GM11168 (cell line): Measurements from ENCODE around the gene ACP4.

Source experiments
- in situ Hi-C: fragments of 300-500 bp; cut with MboI; formaldehyde crosslinking; loops from one replicate; pipeline ENCODE4 v1.12.0; 2022; ENCODE audit warnings: low sequenced_read_pairs; ENCODE audit not compliant: unreplicated experiment

Gene ACP4

DNA sequence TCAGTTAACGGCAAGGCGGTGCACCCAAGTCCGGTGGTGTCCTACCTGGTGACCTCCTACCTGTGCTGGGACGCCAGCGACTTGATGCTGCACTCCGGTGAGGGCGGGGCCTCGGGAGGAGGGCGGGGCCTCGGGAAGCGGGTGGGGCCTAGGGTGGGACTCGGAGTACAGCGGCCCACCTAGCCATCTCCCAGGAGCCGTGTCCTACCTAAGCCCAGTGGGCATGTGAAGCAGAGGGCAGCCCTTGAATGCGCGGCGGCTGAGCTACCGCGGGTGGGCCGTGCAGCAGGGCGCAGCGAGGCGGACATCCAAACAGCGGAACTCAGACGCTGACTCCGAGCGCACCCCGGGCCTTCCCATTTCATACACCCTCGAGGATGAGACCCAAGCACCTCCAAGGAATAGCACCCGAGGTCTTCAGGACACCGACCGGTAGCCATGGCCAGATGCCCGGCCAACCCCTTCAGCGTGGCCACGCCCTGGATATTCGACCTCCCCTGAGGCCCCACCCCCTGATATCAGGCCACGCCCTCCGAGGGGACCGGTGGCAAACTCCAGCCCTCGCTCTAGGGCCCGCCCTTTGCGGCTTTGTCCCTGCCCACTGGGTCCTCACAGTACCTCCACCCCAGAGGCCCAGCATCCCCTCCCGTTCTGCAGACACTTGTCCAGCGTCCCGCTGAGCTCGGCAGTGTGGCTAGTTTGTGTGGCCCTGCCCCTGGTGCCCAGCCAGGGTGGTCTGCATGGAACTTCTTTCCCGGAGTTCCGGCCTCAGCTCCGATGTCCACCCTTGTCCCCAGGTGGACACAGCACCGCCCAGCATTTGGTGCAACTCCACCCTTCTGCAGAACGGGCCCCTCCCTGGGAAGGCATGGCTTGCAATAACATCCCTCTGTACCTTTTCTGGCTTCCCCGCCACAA lies 28.0 kb downstream of the ACP4 start:
- in situ Hi-C loops, result no loop called here

DNA sequence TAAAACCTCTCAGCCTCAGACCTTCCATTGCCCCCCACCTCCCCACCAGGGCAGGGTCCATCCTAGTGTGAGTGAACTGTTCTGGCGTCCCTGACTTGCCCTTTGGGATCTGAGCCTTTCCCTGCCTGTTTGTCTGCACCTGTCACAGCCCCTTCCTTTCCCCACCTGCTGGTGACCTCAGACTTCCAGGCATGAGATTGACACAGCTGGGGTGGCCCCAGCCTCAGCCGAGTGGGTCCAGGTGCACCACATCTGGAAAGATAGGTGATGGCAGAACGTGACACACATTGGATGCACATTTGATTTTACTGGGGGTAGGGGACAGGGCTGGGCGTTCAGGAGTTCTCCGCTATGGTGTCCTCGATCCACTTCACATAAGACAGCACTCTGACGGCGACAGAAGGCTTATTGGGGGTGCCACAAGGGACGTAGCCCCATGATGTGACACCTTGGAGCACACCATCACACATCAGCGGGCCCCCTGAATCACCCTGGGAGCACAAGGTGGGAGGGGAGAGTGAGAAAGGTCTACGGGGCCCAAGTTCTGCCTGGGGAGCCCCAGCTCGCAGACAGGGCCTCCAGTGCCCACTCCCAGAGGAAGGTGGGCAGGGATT lies 28.8 kb downstream of the ACP4 start:
- in situ Hi-C loops, result no loop called here

DNA sequence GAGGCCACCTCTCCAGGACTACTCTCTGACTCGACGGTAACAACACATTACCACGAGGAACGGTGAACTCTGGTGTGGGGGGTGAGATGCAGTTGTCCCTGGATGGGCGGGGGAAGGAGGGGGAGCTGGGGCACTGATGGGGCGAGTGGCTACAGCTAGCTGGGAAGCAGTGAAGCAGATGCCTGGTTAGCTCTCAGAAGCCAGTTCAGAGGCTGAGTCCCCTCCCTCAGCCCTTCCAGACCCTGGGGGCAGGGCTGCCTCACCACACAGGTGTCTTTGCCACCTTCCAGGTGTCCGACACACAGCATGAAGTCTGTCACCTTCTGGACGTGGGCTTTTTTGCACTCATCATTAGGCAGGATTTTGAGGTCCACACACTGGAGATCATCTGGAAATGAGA lies 29.4 kb downstream of the ACP4 start:
- in situ Hi-C loops, result no loop called here

DNA sequence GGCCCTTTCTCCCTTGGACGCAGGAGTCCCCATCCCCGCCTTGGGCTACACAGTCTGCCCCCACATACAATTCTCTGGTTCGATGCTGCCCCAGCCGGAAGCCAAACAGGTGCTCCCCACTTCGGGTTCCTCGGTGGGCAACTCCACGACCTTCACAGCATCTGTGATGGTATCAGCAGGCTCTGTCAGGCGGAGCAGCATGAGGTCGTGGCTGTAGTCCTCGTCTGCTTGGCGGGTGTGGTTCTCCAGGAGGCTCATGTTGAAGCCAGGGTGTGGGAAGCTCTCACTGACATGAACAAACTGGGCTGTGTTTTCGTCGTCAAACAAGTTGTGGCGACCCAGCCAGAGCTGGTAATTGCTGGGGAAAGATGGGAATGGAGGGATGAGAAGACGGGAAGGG lies 29.9 kb downstream of the ACP4 start:
- in situ Hi-C loops, result no loop called here

DNA sequence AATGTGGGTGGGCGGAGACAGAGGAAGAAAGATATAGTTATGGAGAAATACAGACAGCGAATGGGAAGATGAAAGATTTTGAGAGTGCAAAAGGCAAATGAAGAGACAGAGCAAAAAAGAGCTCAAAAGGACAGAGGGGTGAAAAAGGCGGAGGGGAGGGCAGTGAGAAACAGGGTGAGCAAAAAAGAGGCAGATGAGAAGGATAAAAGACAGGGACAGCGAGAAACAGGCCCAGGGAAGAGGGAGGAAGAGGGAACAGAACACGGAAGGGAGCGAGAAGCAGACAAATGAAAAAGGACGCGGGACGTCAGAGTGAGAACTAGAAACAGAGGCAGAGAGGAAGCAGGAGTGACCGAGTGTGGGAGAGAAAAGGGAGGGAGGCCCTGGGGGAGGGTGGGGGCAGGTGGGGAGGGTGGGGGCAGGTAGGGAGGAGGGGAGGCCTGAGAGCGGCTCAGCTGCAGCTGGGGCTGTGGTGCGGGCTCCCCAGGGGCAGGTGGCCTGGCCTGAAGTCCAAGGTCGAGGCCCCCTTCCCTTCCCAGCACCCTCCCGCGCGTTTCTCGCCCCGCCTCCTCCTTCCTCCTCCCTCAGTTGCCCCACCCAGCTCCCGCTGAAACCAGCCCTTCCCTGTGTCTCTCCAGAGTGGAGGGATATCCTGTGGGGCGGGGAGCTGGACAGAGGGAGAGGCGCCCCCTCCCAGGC lies 30.5 kb downstream of the ACP4 start:
- in situ Hi-C loops, result no loop called here

DNA sequence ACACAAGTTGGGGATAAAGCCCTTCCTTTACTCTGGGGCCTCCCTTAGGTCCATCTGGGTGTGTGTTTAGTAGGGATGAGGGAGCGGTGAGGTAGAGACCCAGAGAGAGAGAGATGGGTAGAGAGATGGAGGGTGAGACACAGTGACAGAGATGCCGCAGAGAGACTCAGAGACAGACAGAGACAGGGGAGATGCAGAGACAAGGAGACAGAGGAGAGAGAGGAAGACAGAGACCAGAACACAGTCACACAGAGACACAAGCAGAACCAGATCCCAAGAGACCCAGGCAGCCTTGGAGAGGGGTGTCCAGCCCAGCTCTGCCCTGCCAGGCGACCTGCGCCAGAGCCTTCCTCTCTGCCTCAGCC lies 31.0 kb downstream of the ACP4 start:
- in situ Hi-C loops, result no loop called here

DNA sequence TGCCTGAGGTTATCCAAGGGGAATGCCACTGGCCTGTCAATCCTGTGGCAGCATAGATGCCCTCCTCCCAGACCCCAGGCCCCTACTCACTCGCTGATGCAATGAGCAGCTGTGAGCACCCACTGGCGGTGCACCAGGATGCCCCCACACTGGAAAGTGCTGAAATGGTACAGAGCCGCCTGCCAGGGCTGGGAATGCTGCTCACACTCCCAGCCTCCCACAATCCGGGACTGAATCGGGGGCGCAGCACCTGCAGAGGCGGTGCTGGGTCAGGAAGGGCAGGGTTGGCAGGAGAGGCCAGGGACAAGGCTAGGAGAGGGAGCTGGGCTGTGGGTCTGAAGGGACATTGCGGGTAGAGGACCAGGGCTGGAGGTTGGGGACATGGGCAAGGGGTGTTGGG lies 31.4 kb downstream of the ACP4 start:
- in situ Hi-C loops, result no loop called here

DNA sequence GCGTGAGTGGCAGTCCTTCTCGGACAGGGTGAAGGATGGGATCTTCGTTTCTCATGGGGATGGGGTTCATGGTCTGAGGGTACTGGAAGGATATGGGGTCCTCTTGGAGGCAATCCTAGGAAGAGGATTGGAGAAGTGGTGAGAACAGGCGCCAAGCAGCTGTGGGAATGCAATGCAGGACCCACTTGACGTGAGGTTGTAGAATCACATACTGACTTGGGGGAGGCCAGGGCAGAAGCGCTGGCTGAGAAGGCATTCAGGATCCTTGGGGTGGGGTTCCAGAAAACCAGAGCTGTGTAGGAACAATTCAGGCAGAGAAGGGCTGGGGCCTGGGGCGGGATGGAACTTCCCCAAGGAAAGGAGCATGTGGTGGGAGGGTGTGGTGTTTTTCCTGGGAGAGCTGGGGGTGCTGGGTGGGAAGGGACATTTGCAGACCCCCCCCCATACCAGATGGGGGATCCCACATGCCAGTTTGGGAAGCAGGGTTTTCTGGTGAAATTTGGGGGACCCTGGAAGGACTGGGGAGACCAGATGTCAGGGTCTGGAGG lies 32.5 kb downstream of the ACP4 start:
- in situ Hi-C loops, result no loop called here

DNA sequence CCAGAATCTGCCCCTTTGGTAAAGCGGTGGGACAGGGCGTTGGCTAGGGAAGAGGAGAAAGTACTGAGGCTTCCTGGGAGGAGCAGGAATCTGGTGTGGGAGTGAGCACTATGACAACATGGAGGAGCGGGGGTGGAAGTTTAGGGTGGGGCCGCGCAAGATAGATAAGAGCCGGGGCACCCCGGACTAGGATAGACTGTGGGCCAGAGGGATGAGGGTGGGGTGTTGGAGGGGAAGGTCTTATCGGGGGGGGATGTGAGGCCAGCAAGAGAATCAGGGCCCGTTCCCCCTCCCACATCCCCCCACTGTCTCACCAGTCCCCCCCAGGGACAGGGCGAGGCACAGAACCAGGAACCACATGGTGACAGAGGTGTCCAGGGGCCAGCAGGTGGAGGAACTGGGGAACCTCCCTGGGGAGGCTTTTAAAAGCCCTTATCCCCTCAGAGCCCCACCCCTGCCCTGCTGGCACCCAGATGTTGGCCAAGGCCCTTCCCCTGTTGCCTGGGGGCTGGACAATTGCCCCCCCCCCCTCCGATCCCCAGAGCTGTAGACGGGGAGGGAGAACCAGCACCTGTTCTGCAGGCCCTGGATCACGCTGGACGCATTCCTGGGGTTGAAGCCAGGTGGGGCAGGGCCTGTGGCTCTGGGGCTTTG lies 33.3 kb downstream of the ACP4 start, which contains the start of gene KLK1:
Gene KLK1, minus strand, starts transcription at position 399 of the 654 bp plus-strand sequence. Its CDS starts 39 bp downstream, at position 360.
- in situ Hi-C loops, result no loop called here

DNA sequence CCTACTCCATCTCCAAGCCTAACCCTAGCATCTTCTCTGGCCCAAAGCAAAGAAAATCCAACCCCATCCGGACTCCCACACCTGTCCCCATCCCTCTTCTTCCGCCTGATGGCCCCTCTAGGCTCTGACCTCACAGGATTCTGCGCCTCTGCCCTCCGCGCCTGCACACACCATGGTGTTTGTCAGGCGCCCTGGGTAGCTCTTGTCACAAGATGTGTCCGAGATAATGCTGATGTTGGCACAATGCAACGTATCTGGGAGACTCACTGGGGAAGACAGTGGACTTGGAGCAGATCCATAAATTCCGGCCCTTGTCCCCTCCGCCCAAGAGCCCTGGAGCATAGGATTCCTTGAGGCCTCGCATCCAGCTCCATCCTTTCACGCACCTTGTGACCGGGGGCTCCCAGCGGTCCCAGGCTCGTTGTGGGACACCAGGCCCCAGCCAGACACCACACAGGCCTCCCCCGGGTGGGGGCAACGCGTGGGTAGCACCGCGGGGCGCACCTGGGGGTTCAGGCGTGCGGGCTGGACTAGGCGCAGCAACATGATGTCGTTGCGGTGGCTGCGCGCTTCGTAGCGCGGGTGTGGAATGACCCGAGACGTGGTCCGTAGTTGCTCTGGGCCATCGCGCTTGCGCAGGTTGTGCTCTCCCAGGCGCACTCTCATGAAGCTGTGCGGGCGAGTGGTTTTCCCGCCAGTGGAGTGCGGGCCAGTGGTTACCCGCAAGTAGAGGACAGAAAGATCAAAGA lies 36.5 kb downstream of the ACP4 start:
- in situ Hi-C loops, result no loop called here

DNA sequence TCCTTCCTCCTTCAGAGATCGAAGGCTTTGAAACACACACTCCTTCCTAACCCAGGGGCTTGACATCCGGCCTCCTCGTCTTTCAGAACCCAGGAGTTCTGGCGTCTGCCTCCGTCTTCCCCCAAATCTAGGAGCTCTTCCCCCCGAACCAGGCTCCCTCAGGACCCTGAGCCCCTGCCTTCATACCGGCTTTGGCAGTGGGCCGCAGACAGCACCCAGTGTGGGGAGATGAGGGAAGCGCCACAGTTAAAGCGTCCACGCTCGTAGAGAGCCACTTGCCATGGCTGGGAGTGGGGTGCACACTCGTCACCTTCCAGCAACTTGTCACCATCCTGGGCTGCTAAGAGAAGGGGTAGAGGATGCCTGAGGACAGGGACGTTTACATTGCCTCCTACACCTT lies 37.3 kb downstream of the ACP4 start:
- in situ Hi-C loops, result no loop called here

DNA sequence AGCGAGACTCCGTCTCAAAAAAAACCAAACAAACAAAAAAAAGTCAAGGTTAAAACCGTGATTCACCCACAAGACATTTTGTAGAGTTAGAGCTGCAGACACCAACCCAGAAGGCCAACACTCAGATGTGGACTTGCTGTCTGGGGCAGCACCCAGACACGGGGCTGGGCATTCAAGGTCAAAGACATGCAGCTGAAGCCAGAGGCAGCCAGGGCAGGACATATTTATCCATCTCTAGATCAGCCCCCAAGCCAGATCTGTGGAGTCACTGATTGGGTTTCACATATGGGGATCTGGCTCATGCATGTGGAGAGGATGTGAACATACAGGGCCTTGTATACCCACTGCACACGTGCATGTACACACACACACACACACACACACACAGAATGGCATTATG lies 39.6 kb downstream of the ACP4 start:
- in situ Hi-C loops, result no loop called here

DNA sequence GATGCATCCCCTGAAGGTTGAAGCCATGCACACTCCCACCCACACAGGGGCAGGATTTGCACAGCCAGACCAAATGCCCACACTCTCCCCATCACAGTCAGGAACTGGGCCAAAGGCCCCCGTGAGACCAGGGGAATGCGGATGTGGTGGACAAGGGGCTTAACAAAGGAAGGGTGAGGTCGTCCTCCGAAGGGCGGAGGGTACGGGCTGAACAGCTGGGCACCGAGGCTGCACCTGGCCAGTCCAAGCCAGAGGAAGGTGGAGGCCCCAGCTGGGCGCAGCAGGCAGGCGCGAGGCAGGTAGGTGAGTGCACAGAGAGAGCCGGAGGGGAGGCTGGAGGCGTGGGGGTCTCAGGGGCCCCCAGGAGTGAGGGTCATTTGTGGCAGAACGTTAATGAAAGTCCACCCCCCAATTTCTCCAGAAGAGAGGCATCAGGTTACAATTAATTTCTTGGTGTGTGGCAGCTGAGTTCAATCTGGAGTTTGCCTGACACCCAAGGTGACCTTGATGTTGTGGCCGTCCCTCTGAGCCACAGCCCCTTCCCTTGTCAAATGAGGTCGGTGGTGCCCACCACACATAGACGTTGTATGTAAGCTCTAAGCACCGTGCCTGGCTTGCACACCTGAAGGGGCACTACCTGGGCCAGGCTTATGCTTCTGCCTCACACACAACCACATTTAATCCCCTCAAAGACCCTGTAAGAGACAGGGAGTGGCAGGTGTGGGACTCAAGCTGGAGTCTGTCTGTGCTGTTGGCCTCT lies 40.2 kb downstream of the ACP4 start:
- in situ Hi-C loops, result no loop called here

DNA sequence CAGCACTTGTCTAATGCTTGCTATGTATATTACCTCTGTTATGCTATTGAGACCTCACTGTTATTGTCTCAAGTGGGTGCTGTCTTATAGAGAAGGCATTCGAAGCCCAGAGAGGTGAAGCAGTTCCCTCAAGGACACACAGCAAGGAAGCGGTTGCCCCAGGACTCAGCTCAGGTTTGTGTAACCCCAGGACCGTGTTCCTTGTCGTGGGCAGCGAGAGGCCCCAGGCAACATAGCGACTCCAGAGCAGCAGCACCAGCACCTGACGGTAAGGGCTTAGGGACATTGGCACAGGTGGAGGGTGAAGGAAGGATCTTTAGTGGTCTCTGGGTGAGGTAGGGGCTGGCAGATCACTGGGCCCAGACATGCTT lies 40.8 kb downstream of the ACP4 start:
- in situ Hi-C loops, result no loop called here

DNA sequence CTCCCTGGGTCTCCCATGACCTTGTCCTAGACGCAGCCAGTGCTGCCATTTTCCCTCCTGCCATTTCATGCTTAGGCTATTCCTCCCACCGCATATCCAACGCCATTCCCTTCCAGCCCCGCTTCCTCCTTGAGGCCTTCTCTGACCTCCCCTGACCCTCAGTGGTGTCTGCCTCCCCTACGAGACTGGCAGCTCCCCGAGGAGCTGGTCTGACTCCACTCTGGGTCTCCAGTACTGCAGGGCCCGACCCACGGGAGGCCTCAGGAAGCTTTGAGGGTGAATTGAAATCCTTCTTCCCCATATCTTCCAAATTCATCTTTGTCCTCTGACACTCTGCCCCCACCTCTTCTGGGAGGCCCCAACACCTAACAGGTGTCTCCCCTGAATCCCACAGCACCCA lies 42.5 kb downstream of the ACP4 start:
- in situ Hi-C loops, result no loop called here

DNA sequence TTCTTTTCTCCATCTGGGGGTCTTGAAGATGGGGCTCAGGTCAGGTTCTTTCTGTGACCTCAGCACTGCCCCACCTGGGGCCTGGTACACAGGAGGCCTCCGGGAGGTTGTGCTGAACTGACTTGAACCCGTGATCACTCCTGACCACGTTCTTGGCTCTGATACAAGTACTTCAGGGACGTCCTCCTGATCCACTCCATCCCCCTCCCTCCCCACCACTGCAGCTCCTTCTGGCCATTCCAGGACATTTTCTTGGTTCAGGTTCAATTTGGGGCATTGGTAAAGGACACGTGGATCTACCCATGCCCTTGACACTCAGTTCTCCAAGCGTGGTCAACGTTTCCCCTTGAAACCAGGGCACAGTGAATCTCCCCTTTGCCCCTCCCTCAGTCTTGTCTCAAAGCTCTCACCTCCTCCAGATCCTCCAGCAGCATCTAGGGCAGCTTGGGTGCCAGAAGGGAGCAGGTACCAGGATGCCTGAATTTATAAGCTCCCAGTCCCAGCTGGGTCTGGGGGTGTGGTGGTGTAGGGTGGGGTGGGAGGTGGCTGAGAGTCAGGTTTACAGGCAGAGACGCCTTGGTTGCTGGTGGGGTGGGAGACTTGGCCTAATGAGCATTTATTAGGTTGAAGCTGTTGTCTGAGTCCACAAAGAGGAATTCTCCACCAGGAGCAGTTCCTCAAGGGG lies 43.0 kb downstream of the ACP4 start, which contains the start of gene KLK15:
Gene KLK15, minus strand, starts transcription at position 458 of the 685 bp plus-strand sequence. CDS start 2,082 bp downstream, outside the sequence.
- in situ Hi-C loops, result no loop called here

DNA sequence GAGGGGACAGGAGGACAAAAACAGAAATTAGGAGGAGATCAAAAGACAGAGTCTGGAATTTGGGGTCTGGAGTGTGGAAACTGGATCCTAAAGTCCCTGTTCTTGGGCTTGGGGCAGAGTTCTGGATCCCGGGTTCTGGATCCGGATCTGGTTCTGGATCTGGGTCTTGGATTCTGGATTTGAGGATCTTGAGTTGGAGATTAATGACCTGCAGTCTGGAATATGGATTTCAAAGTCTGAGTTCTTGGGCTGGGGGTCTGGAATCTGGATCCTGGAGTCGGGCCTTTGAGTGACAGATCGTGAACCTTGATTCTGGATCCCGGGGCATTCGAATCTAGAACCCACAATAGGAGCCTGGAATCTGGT lies 43.6 kb downstream of the ACP4 start:
- in situ Hi-C loops, result no loop called here

DNA sequence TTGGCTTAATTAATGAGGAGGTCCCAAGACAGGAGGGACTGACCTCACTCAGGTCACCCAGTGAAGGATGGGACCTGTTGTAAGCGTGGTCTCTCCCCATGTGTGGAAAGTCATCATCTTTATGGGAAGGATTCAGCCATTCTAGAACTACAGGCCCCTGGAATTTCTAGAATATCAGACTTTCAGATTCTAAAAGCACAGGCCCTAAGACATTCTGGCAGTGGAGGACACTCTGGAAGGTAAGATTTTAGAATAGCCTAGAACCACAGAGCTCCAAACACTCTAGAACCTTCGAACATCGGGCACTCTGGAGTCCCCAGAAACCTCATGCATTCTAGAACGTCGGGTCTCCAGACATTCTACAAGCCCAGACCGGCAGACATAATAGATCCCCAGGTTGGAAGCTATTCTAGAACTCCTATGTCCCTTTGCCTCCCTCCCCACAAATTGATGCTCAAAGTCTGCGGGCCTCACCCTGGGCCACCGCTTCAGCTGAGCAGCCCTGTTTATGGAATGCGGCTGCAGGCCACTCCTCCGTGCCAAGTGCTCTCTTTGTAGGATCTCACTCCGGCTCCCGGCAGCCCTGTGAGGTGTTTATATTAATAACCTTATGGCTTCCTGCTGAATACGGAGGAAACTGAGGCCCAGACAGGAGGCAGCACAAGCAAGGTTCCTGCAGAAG lies 45.0 kb downstream of the ACP4 start:
- in situ Hi-C loops, result no loop called here
